ENCODE measurements around the gene C22orf15. TPM values are rescaled to one million over a fixed set of nuclear protein-coding genes. Genes with fewer than 3 reads are reported as not detected.

Gene C22orf15
- polyA plus RNA-seq, 1 experiment, result 4.0 TPM

DNA sequence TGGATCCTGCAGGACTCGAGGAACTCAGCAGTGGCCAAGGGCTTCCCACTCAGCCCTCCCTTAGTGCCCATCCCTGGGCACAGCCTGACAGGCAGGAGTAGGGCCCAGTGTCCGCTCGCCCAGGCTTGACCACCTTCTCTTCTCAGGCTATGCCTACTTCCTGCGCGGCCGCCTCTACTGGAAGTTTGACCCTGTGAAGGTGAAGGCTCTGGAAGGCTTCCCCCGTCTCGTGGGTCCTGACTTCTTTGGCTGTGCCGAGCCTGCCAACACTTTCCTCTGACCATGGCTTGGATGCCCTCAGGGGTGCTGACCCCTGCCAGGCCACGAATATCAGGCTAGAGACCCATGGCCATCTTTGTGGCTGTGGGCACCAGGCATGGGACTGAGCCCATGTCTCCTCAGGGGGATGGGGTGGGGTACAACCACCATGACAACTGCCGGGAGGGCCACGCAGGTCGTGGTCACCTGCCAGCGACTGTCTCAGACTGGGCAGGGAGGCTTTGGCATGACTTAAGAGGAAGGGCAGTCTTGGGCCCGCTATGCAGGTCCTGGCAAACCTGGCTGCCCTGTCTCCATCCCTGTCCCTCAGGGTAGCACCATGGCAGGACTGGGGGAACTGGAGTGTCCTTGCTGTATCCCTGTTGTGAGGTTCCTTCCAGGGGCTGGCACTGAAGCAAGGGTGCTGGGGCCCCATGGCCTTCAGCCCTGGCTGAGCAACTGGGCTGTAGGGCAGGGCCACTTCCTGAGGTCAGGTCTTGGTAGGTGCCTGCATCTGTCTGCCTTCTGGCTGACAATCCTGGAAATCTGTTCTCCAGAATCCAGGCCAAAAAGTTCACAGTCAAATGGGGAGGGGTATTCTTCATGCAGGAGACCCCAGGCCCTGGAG is 20.7 kb downstream of the C22orf15 start:
- Histone ChIP-seq H3K36me3 (ENCODE audit: control insufficient read depth, insufficient read depth, low read length) (peaks cover 3% of the 10 kb centered on the region; the same call in 1 of the 2 replicates), H3K4me3 (ENCODE audit: low read depth, low read length) (no peak overlapping the region), H3K27me3 (ENCODE audit: control insufficient read depth, insufficient read depth, low read length) (no peaks in the 10 kb centered on the region)
- ChIA-PET POLR2A (no interaction called here), CTCF (interaction anchor here (2.3 kb wide), 1 partner anchor 13 kb away, joined by 9 read pairs; no protein-coding TSS in a partner anchor)
- no peak for DNase-seq (ENCODE audit: low read depth)
- TF ChIP-seq, protein P1, sequence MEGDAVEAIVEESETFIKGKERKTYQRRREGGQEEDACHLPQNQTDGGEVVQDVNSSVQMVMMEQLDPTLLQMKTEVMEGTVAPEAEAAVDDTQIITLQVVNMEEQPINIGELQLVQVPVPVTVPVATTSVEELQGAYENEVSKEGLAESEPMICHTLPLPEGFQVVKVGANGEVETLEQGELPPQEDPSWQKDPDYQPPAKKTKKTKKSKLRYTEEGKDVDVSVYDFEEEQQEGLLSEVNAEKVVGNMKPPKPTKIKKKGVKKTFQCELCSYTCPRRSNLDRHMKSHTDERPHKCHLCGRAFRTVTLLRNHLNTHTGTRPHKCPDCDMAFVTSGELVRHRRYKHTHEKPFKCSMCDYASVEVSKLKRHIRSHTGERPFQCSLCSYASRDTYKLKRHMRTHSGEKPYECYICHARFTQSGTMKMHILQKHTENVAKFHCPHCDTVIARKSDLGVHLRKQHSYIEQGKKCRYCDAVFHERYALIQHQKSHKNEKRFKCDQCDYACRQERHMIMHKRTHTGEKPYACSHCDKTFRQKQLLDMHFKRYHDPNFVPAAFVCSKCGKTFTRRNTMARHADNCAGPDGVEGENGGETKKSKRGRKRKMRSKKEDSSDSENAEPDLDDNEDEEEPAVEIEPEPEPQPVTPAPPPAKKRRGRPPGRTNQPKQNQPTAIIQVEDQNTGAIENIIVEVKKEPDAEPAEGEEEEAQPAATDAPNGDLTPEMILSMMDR (IDR thresholded peaks at IDR 0.05; ENCODE audit: insufficient read depth, low read depth, low read length), result no peak

DNA sequence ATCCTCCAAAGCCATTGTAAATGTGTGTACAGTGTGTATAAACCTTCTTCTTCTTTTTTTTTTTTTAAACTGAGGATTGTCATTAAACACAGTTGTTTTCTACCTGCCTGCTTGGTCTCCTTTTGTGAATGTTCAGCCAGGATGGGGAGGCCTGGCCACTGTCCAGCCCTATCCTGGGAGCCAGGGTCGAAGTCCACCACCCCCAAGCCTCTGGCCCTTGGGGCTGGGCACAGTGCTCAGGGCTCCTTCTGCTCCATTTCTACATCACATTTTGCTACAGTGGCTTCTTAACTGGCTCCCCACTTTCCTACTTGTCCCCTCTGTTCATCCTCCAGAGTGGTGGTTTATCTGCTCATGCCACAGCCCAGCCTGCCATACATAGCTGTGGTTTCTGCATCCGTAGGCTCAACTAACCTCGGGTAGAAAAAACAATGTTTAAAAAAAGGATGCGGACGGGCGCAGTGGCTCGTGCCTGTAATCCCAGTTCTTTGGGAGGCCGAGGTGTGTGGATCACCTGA is 21.5 kb downstream of the C22orf15 start:
- Histone ChIP-seq H3K27me3 (ENCODE audit: control insufficient read depth, insufficient read depth, low read length) (no peaks in the 10 kb centered on the region), H3K36me3 (ENCODE audit: control insufficient read depth, insufficient read depth, low read length) (peaks cover 3% of the 10 kb centered on the region; the same call in 1 of the 2 replicates), H3K4me3 (ENCODE audit: low read depth, low read length) (no peak overlapping the region)
- POLR2A ChIA-PET, result no interaction called here
- DNase-seq (ENCODE audit: low read depth), result no peak
- CTCF ChIA-PET, result interaction anchor here (0.9 kb wide), 1 partner anchor 9 kb away, joined by 4 read pairs; no protein-coding TSS in a partner anchor
- TF ChIP-seq, protein P1 (IDR thresholded peaks at IDR 0.05; ENCODE audit: insufficient read depth, low read depth, low read length), result no peak

DNA sequence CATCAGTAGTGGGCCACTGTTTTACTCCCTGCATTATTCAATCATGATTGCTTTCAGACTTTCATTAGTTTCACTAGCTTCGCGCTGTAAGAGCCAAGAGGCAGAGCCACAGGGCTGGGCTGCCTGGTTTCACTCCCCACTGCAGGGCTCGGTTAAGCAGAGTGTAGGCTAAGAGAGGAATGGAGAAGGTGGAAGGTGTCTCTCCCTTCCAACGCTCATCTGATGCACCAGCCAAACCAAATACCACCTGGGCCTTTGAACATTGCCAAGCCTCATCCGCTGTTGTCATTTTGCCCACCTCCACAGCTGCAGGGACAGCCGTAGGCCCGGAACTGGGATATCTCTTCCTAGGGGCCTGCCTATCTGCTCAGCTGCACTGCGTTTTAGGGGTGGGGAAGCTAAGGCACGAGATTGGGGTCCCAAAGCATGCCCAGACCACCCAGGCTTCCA is 23.5 kb downstream of the C22orf15 start:
- no peak for DNase-seq (ENCODE audit: low read depth)
- Histone ChIP-seq H3K27me3 (ENCODE audit: control insufficient read depth, insufficient read depth, low read length) (no peaks in the 10 kb centered on the region), H3K4me3 (ENCODE audit: low read depth, low read length) (peak overlapping the region; percentile 25), H3K36me3 (ENCODE audit: control insufficient read depth, insufficient read depth, low read length) (peaks cover 3% of the 10 kb centered on the region; the same call in 1 of the 2 replicates)
- TF ChIP-seq, protein P1 (IDR thresholded peaks at IDR 0.05; ENCODE audit: insufficient read depth, low read depth, low read length), result no peak
- CTCF ChIA-PET, result interaction anchor here (1.0 to 1.8 kb wide), 3 partner anchors 8 to 15 kb away, joined by 3 to 7 read pairs (median 3); no protein-coding TSS in a partner anchor
- POLR2A ChIA-PET, result no interaction called here

DNA sequence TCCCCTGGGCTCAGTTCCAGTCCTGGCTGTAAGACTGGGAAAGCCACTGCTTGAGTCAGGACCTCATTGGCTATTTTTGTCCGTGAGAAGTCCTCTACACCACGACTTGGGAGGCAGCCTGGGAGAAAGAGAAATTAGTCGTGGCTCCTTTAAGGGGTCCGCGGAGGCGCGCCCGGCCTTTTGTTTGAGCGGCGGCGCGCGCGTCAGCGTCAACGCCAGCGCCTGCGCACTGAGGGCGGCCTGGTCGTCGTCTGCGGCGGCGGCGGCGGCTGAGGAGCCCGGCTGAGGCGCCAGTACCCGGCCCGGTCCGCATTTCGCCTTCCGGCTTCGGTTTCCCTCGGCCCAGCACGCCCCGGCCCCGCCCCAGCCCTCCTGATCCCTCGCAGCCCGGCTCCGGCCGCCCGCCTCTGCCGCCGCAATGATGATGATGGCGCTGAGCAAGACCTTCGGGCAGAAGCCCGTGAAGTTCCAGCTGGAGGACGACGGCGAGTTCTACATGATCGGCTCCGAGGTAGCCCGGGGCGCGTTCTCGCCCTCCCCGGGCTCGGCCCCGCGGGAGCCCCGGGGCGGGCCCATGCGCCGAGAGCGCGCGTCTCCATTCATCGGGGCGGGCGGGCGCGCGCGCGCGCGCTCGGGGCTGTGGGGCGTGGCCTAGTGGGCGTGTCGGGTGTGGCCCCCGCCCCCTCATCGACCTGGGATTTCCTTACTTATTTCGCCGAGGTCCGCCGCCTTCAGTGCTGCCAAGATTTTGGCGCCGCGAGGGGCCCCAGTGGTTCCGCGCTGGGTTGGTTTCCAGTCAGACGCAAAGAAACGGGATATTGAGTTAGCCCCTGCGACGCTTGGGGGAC is 24.2 kb downstream of the C22orf15 start, which contains the start of gene SMARCB1:
Gene SMARCB1 (plus strand): TSS at position 215 of the 848 bp plus-strand sequence. CDS start 204 bp downstream, at position 419.
- CTCF ChIA-PET, result interaction anchor here (1.0 to 1.8 kb wide), 3 partner anchors 9 to 16 kb away, joined by 3 to 7 read pairs (median 3); no protein-coding TSS in a partner anchor

More for the DNA sequence above, 24.2 kb downstream of the C22orf15 start, which contains the start of gene SMARCB1:
- H3K36me3 ChIP-seq (ENCODE audit: control insufficient read depth, insufficient read depth, low read length), result peaks cover 3% of the 10 kb centered on the region
- peak; percentile 74 for DNase-seq (ENCODE audit: low read depth)
- H3K4me3 ChIP-seq (ENCODE audit: low read depth, low read length), result peak within 1 kb of the TSS; percentile 93
- no peaks in the 10 kb centered on the region for H3K27me3 ChIP-seq (ENCODE audit: control insufficient read depth, insufficient read depth, low read length)
- POLR2A ChIA-PET, result interaction anchor here (0.6 kb wide), 1 partner anchor 59 kb away, joined by 3 read pairs; no protein-coding TSS in a partner anchor
- TF ChIP-seq, protein P1 (IDR thresholded peaks at IDR 0.05; ENCODE audit: insufficient read depth, low read depth, low read length), result no peak

All from BJ (cell line).